Breast epithelium (tissue), 3 donors: Measurements from ENCODE around the gene GALNT2.

Source experiments
- POLR2A ChIP-seq: fragments of 450-650 bp; IDR thresholded peaks from one replicate; pipeline ENCODE4 v1.6.1; 2016; ENCODE audit warnings: antibody characterized with exemption, mild to moderate bottlenecking, moderate library complexity
- POLR2AphosphoS5 ChIP-seq, 3 donors: sonication (generic); formaldehyde crosslinking; IDR thresholded peaks; one replicate each; pipeline ENCODE4 v1.6.1; 2017; ENCODE audit warnings: antibody characterized with exemption in 3 of 3
- TF ChIP-seq, protein P1 (sequence below), 3 donors: fragments of 450-650 bp; IDR thresholded peaks; one replicate each; pipeline ENCODE4 v1.5.1; 2016 to 2017; ENCODE audit warnings: antibody characterized with exemption in 3 of 3, mild to moderate bottlenecking in 3 of 3, moderate library complexity in 3 of 3

DNA sequence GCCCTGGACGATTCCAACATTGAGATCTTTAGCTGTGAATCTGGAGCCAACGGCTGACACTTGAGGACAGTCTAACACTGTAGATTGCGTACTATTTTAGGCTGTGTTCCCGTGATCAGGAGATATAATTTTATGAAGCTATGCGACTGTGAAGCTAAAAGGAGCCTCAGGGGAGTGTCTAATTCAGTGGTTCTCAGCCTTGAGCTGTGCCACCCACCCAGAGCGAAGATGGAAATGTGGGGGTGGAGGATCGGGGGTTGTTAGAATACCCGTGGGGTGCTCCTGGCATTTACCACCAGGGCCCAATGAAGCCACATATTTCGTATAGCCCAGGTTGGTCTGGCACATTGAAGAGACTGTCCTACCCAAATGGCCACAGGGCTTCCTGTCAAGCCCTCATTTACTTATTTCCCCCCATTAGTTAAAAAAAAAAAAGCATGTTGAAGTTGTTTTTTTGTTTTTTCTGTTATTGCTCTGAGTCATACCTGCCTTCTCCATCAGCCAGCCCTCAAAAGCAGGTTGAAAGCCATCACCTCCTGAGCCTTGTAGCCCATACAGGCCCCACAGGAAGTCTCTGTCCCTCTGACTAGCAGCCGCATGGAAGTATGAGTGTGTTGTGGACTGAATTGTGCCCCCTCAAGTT lies 141.7 kb downstream of the GALNT2 start:
- TF ChIP-seq, protein P1, sequence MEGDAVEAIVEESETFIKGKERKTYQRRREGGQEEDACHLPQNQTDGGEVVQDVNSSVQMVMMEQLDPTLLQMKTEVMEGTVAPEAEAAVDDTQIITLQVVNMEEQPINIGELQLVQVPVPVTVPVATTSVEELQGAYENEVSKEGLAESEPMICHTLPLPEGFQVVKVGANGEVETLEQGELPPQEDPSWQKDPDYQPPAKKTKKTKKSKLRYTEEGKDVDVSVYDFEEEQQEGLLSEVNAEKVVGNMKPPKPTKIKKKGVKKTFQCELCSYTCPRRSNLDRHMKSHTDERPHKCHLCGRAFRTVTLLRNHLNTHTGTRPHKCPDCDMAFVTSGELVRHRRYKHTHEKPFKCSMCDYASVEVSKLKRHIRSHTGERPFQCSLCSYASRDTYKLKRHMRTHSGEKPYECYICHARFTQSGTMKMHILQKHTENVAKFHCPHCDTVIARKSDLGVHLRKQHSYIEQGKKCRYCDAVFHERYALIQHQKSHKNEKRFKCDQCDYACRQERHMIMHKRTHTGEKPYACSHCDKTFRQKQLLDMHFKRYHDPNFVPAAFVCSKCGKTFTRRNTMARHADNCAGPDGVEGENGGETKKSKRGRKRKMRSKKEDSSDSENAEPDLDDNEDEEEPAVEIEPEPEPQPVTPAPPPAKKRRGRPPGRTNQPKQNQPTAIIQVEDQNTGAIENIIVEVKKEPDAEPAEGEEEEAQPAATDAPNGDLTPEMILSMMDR (IDR thresholded peaks at IDR 0.05): no peak
- no peak for TF ChIP-seq POLR2A
- TF ChIP-seq POLR2AphosphoS5 (IDR thresholded peaks at IDR 0.05): no peak
